Measurements from ENCODE around the gene GDI2. TPM values are rescaled to one million over a fixed set of nuclear protein-coding genes. Genes with fewer than 3 reads are reported as not detected.

Gene GDI2
- total and polyA plus RNA-seq, 4 experiments from 2014 or later, result 137 to 248 (median 167) TPM

- Mint-ChIP-seq H3K4me3 (no peak overlapping the region), H3K36me3 (peaks cover 45 to 74% of the 10 kb centered on the region in 2 donors), H3K9me3 (peaks cover 0 to 1% (median 0%) of the 10 kb centered on the region in 8 donors), H3K27me3 (no peaks in the 10 kb centered on the region), H3K4me1 (peaks cover 5 to 20% (median 12%) of the 10 kb centered on the region in 4 donors), H3K27ac (peak overlapping the region in 1 of 7 donors; percentile 73)
- CTCF ChIA-PET (ENCODE audit: partially characterized antibody), result no interaction called here
- peaks cover 46% of the 10 kb centered on the region for H3K36me3 ChIP-seq (ENCODE audit: insufficient read depth, low read length)
- no peak for DNase-seq
- no peaks in the 10 kb centered on the region for H3K9me3 ChIP-seq (ENCODE audit: control insufficient read depth in 1 of 2, low read length in 2 of 2)
- POLR2A ChIA-PET (ENCODE audit: partially characterized antibody), result no interaction called here
- no peaks in the 10 kb centered on the region for H3K27me3 ChIP-seq (ENCODE audit: insufficient read depth, low read length)
- H3K27ac ChIP-seq (ENCODE audit: low read depth, low read length), result no peak overlapping the region
- H3K4me1 ChIP-seq (ENCODE audit: insufficient read depth, low read length), result no peaks in the 10 kb centered on the region
- no peak overlapping the region for H3K4me3 ChIP-seq (ENCODE audit: low read length in 2 of 2)
- intact Hi-C loops (cut with micrococcal nuclease), result no loop called here
Observed at GRCh38 chr10:5730766-5731165, 82.5 kb downstream of the GDI2 start.

GRCh38 chr10:5723692-5724091 lies 89.5 kb downstream of the GDI2 start:
- ChIA-PET POLR2A (ENCODE audit: partially characterized antibody) (no interaction called here), CTCF (ENCODE audit: partially characterized antibody) (no interaction called here)
- Mint-ChIP-seq H3K36me3 (peaks cover 44 to 55% of the 10 kb centered on the region in 2 donors), H3K4me3 (no peak overlapping the region), H3K4me1 (peaks cover 5 to 17% (median 13%) of the 10 kb centered on the region in 4 donors), H3K27ac (peak overlapping the region in 1 of 7 donors; percentile 60), H3K27me3 (no peaks in the 10 kb centered on the region), H3K9me3 (no peaks in the 10 kb centered on the region)
- Histone ChIP-seq H3K27me3 (ENCODE audit: insufficient read depth, low read length) (no peaks in the 10 kb centered on the region), H3K4me3 (ENCODE audit: low read length in 2 of 2) (no peak overlapping the region), H3K9me3 (ENCODE audit: control insufficient read depth in 1 of 2, low read length in 2 of 2) (no peaks in the 10 kb centered on the region), H3K27ac (ENCODE audit: low read depth, low read length) (no peak overlapping the region), H3K4me1 (ENCODE audit: insufficient read depth, low read length) (peaks cover 3% of the 10 kb centered on the region), H3K36me3 (ENCODE audit: insufficient read depth, low read length) (peaks cover 34% of the 10 kb centered on the region)
- DNase-seq, result no peak
- intact Hi-C loops (cut with micrococcal nuclease), result loop anchor here (5.0 kb wide), 1 partner anchor 1014 kb away; no protein-coding TSS in a partner anchor

GRCh38 chr10:5720182-5720581 lies 93.1 kb downstream of the GDI2 start:
- peak overlapping the region in 2 of 7 donors; percentile 3 to 11 for H3K27ac Mint-ChIP-seq
- no peak overlapping the region for H3K27ac ChIP-seq (ENCODE audit: low read depth, low read length)

GRCh38 chr10:5719546-5719945 lies 93.7 kb downstream of the GDI2 start:
- Histone ChIP-seq H3K9me3 (ENCODE audit: control insufficient read depth in 1 of 2, low read length in 2 of 2) (no peaks in the 10 kb centered on the region), H3K4me3 (ENCODE audit: low read length in 2 of 2) (no peak overlapping the region), H3K4me1 (ENCODE audit: insufficient read depth, low read length) (peaks cover 24% of the 10 kb centered on the region), H3K27ac (ENCODE audit: low read depth, low read length) (no peak overlapping the region), H3K27me3 (ENCODE audit: insufficient read depth, low read length) (no peaks in the 10 kb centered on the region), H3K36me3 (ENCODE audit: insufficient read depth, low read length) (peaks cover 18% of the 10 kb centered on the region)
- H3K4me1 Mint-ChIP-seq, result peaks cover 16 to 36% (median 25%) of the 10 kb centered on the region in 4 donors
- intact Hi-C loops (cut with micrococcal nuclease), result no loop called here
- H3K27me3 Mint-ChIP-seq, result no peaks in the 10 kb centered on the region
- no peak for DNase-seq
- no peak overlapping the region for H3K4me3 Mint-ChIP-seq
- ChIA-PET CTCF (ENCODE audit: partially characterized antibody) (no interaction called here), POLR2A (ENCODE audit: partially characterized antibody) (no interaction called here)
- no peaks in the 10 kb centered on the region for H3K9me3 Mint-ChIP-seq
- H3K36me3 Mint-ChIP-seq, result peaks cover 28 to 33% of the 10 kb centered on the region in 2 donors
- H3K27ac Mint-ChIP-seq, result peak overlapping the region in 1 of 7 donors; percentile 10

More at GRCh38 chr10:5720182-5720581, 93.1 kb downstream of the GDI2 start:
- ChIA-PET POLR2A (ENCODE audit: partially characterized antibody) (no interaction called here), CTCF (ENCODE audit: partially characterized antibody) (no interaction called here)
- Mint-ChIP-seq H3K36me3 (peaks cover 26 to 36% of the 10 kb centered on the region in 2 donors), H3K4me1 (peaks cover 12 to 30% (median 23%) of the 10 kb centered on the region in 4 donors), H3K27me3 (no peaks in the 10 kb centered on the region), H3K4me3 (no peak overlapping the region), H3K9me3 (no peaks in the 10 kb centered on the region)
- Histone ChIP-seq H3K27me3 (ENCODE audit: insufficient read depth, low read length) (no peaks in the 10 kb centered on the region), H3K4me3 (ENCODE audit: low read length in 2 of 2) (no peak overlapping the region), H3K9me3 (ENCODE audit: control insufficient read depth in 1 of 2, low read length in 2 of 2) (no peaks in the 10 kb centered on the region), H3K36me3 (ENCODE audit: insufficient read depth, low read length) (peaks cover 18% of the 10 kb centered on the region), H3K4me1 (ENCODE audit: insufficient read depth, low read length) (peaks cover 24% of the 10 kb centered on the region)
- intact Hi-C loops (cut with micrococcal nuclease), result loop anchor here (5.0 kb wide), 1 partner anchor 1017 kb away; no protein-coding TSS in a partner anchor
- no peak for DNase-seq

Other genes starting within 250 kb of the GDI2 start
- 10 to 100 TPM; 15.4 to 18.5 TPM for gene ASB13, start 146.8 kb downstream of the GDI2 start, total RNA-seq
- gene ASB13, start 146.8 kb downstream of the GDI2 start, polyA plus RNA-seq, result 10 to 100 TPM; 15.9 to 16.9 TPM
- 10 to 100 TPM; 69.1 to 85.7 TPM for gene TASOR2, start 128.6 kb downstream of the GDI2 start, total RNA-seq
- 10 to 100 TPM in 1 of 2 donors, 1 to 10 TPM in 1; 4.8 to 15.9 TPM for gene TASOR2, start 128.6 kb downstream of the GDI2 start, polyA plus RNA-seq
- gene ANKRD16, start 76.5 kb upstream of the GDI2 start, total RNA-seq, result 1 to 10 TPM; 6.6 to 8.4 TPM
- gene ANKRD16, start 76.5 kb upstream of the GDI2 start, polyA plus RNA-seq, result 1 to 10 TPM; 1.5 to 4.1 TPM
- gene FBH1, start 76.8 kb upstream of the GDI2 start, total RNA-seq, result 10 to 100 TPM; 91.4 to 97.5 TPM
- 10 to 100 TPM; 71.1 to 75.8 TPM for gene FBH1, start 76.8 kb upstream of the GDI2 start, polyA plus RNA-seq
- gene IL15RA, start 164.1 kb upstream of the GDI2 start, total RNA-seq, result 10 to 100 TPM; 11.1 to 14.7 TPM
- 10 to 100 TPM; 17.4 to 20.0 TPM for gene IL15RA, start 164.1 kb upstream of the GDI2 start, polyA plus RNA-seq
- gene IL2RA, start 248.9 kb upstream of the GDI2 start, total RNA-seq, result 10 to 100 TPM; 15.1 to 17.1 TPM
- gene IL2RA, start 248.9 kb upstream of the GDI2 start, polyA plus RNA-seq, result 10 to 100 TPM; 23.7 to 29.9 TPM